B cell (primary cell): ENCODE data around the gene DUSP9.

Experiments used
- EZH2 ChIP-seq: IDR thresholded peaks from 2 replicates; pipeline ENCODE4 v1.6.1; 2012; ENCODE audit warnings: borderline replicate concordance, low read depth, mild to moderate bottlenecking, moderate library complexity, low read length; ENCODE audit not compliant: insufficient read depth, poor library complexity, severe bottlenecking
- TF ChIP-seq, protein P1 (sequence below): fragments of 200-600 bp; IDR thresholded peaks from one replicate; pipeline ENCODE4 v1.8.0; 2022; ENCODE audit warnings: antibody characterized with exemption, mild to moderate bottlenecking

DNA sequence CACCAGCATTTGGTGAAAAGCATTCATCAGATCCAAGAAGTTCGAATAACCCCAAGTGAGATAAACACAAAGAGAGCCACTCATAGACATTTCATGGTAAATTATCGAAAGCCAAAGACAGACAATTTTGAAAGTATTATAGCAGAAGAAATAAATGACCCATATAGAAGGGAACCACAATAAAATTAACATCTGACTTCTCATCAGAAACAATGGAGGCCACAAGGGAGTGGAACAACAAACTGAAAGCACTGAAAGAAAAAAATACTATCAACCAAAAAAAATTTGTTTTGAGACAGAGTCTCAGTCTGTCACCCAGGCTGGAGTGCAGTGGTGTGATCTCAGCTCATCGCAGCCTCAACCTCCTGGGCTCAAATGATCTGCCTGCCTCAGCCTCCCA is 12.3 kb downstream of the DUSP9 start:
- TF ChIP-seq, protein P1, sequence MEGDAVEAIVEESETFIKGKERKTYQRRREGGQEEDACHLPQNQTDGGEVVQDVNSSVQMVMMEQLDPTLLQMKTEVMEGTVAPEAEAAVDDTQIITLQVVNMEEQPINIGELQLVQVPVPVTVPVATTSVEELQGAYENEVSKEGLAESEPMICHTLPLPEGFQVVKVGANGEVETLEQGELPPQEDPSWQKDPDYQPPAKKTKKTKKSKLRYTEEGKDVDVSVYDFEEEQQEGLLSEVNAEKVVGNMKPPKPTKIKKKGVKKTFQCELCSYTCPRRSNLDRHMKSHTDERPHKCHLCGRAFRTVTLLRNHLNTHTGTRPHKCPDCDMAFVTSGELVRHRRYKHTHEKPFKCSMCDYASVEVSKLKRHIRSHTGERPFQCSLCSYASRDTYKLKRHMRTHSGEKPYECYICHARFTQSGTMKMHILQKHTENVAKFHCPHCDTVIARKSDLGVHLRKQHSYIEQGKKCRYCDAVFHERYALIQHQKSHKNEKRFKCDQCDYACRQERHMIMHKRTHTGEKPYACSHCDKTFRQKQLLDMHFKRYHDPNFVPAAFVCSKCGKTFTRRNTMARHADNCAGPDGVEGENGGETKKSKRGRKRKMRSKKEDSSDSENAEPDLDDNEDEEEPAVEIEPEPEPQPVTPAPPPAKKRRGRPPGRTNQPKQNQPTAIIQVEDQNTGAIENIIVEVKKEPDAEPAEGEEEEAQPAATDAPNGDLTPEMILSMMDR, result no peak
- no peak for TF ChIP-seq EZH2
